Mucosa of stomach (tissue), 1 donor: ENCODE measurements around the gene CDK12.

ENCODE experiments used
- H3K27me3 ChIP-seq: one replicate; pipeline ENCODE4 v1.7.0; 2013; ENCODE audit warnings: mild to moderate bottlenecking, low read length; ENCODE audit not compliant: control insufficient read depth, insufficient read depth
- H3K36me3 ChIP-seq: one replicate; pipeline ENCODE4 v1.7.0; 2013; ENCODE audit warnings: low read length; ENCODE audit not compliant: control insufficient read depth, insufficient read depth
- H3K4me1 ChIP-seq: one replicate; pipeline ENCODE4 v1.7.0; 2013; ENCODE audit warnings: mild to moderate bottlenecking, low read length; ENCODE audit not compliant: control insufficient read depth, insufficient read depth
- H3K4me3 ChIP-seq: one replicate; pipeline ENCODE4 v1.7.0; 2013; ENCODE audit warnings: low read length
- H3K9ac ChIP-seq: one replicate; pipeline ENCODE4 v1.7.0; 2013; ENCODE audit warnings: mild to moderate bottlenecking, low read length, moderate library complexity
- H3K9me3 ChIP-seq: one replicate; pipeline ENCODE4 v1.7.0; 2013; ENCODE audit warnings: mild to moderate bottlenecking, low read length, moderate library complexity; ENCODE audit not compliant: control insufficient read depth
- donor health status: Pancreatic carcinoma.

CDK12 gene

GRCh38 chr17:39579318-39580081 is 118.2 kb downstream of the CDK12 start:
- no peak overlapping the region for H3K4me3 ChIP-seq
- no peaks in the 10 kb centered on the region for H3K9me3 ChIP-seq
- H3K9ac ChIP-seq: no peak overlapping the region
- peaks cover 7% of the 10 kb centered on the region for H3K4me1 ChIP-seq
- H3K36me3 ChIP-seq: no peaks in the 10 kb centered on the region
- peaks cover 8% of the 10 kb centered on the region for H3K27me3 ChIP-seq

DNA sequence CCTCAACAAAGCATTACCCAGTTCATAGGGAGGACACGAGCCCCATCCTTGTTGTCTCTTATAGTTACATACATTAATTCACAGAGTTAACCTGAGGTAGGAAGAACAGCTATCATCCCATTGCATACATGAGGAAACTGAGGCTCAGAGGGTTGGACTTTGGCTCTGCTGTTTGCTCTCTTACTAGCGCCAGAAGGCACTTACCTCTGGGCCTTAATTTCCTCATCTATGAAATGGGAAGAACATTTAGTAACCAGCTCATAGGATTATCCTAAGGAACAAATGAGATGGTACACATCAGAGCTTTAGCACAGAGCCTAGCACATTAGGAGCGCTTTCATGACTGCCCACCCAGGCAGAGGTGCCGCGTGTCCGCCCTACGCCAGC is 118.8 kb downstream of the CDK12 start:
- Histone ChIP-seq H3K27me3 (peaks cover 8% of the 10 kb centered on the region), H3K4me1 (peaks cover 7% of the 10 kb centered on the region), H3K36me3 (no peaks in the 10 kb centered on the region), H3K9ac (no peak overlapping the region), H3K9me3 (no peaks in the 10 kb centered on the region), H3K4me3 (no peak overlapping the region)

DNA sequence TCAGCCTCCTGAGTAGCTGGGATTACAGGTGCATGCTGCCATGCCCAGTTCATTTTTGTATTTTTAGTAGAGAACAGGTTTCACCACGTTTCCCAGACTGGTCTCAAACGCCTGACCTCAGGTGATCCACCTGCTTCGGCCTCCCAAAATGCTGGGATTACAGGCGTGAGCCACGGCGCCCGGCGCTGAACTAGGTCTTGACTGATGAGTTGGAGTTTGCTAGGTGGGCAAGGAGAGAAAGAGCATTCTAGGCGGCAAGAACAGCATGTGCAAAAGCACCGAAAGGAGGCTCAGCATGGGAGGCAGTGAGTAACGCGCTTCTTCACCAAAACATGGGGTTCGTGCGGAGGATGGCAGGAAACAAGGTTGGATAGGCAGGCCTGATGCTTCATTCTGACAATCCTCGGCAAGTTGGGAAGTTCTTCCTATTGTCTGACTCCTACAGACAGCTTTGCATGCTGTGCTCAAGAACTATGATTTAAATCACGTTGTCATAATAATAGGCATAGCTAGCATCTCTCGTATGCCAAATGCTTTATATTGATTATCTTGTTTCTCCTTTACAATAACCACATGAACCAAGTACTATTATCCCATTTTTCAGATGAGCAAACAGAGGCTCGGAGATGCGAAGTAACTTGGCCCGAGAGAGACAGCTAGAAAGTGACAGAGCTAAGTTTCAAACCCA is 119.9 kb downstream of the CDK12 start:
- Histone ChIP-seq H3K9me3 (no peaks in the 10 kb centered on the region), H3K36me3 (no peaks in the 10 kb centered on the region), H3K9ac (no peak overlapping the region), H3K4me3 (no peak overlapping the region), H3K27me3 (peaks cover 8% of the 10 kb centered on the region), H3K4me1 (peaks cover 7% of the 10 kb centered on the region)

DNA sequence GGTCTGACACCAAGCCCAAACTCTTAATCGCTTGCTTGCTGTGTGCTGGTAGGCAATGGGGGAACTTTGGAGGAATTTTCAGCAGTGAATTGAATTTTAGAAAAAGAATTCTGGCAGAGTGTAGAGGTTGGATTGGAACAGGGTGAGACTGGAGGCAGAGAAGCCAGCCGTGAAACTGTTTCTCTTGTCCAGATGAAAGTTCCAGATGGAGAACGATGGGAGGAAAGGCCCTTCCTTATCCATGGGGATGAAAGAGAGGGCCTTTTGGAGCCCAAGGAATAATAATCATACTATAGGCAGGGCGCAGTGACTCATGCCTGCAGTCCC is 120.4 kb downstream of the CDK12 start:
- no peak overlapping the region for H3K9ac ChIP-seq
- H3K36me3 ChIP-seq: no peaks in the 10 kb centered on the region
- no peaks in the 10 kb centered on the region for H3K9me3 ChIP-seq
- H3K4me3 ChIP-seq: no peak overlapping the region
- peaks cover 7% of the 10 kb centered on the region for H3K4me1 ChIP-seq
- peaks cover 8% of the 10 kb centered on the region for H3K27me3 ChIP-seq

- Histone ChIP-seq H3K27me3 (peaks cover 8% of the 10 kb centered on the region), H3K4me3 (no peak overlapping the region), H3K9ac (no peak overlapping the region), H3K4me1 (peaks cover 7% of the 10 kb centered on the region), H3K9me3 (no peaks in the 10 kb centered on the region), H3K36me3 (no peaks in the 10 kb centered on the region)
Observed at GRCh38 chr17:39582658-39583057, 121.4 kb downstream of the CDK12 start.
